PC-3 (cell line): Measurements from ENCODE around the gene SLC6A6. TPM values are rescaled to one million over a fixed set of nuclear protein-coding genes. Genes with fewer than 3 reads are reported as not detected.

Source experiments
- ATAC-seq: fragments of 200-7000 bp; cut with Tn5 transposase; 2 replicates; pipeline ENCODE4 v1.9.1; 2020; ENCODE audit warnings: mild to moderate bottlenecking, moderate library complexity
- BruUV-seq: library from RNA; stranded (reverse); fragments of 400-500 nt; replicated peaks from 2 replicates; lab custom pipeline; 2021; lab: Mats Ljungman, UMichigan
- CTCF ChIA-PET: fragments of 300-600 bp; sonication (Branson Sonifier 250); formaldehyde crosslinking; loops from one replicate; lab custom pipeline; 2022; ENCODE audit warnings: antibody characterized with exemption; lab: Charles Lee
- POLR2A ChIA-PET: fragments of 300-600 bp; sonication (Branson Sonifier 250); formaldehyde crosslinking; loops from one replicate; lab custom pipeline; 2022; ENCODE audit warnings: antibody characterized with exemption; ENCODE audit not compliant: unreplicated experiment; lab: Charles Lee
- DNase-seq: peaks from one replicate; pipeline ENCODE4 v3.0.0-alpha.2; 2015
- H2AFZ ChIP-seq: fragments of 300-600 bp; sonication (generic); 2 replicates; pipeline ENCODE4 v1.6.0; 2016; ENCODE audit warnings: antibody characterized with exemption, low read length
- H3F3A ChIP-seq: fragments of 300-600 bp; sonication (generic); one replicate; pipeline ENCODE4 v1.6.0; 2017; ENCODE audit warnings: antibody characterized with exemption, low read length, control low read depth, mild to moderate bottlenecking; ENCODE audit not compliant: unreplicated experiment
- H3K27ac ChIP-seq: fragments of 300-600 bp; sonication (generic); 2 replicates; pipeline ENCODE4 v1.5.1; 2016; ENCODE audit warnings: mild to moderate bottlenecking, low read length
- H3K27me3 ChIP-seq: fragments of 300-600 bp; sonication (generic); 2 replicates; pipeline ENCODE4 v1.6.1; 2016; ENCODE audit warnings: low read length, mixed read lengths
- H3K36me3 ChIP-seq: fragments of 300-600 bp; sonication (generic); 2 replicates; pipeline ENCODE4 v1.6.1; 2016; ENCODE audit warnings: low read depth, mixed run types, low read length, mixed read lengths
- H3K4me1 ChIP-seq: fragments of 300-600 bp; sonication (generic); 2 replicates; pipeline ENCODE4 v1.5.1; 2016; ENCODE audit warnings: low read length; ENCODE audit not compliant: insufficient read depth
- H3K4me2 ChIP-seq: fragments of 300-600 bp; sonication (generic); 2 replicates; pipeline ENCODE4 v1.6.0; 2016; ENCODE audit warnings: low read length
- H3K4me3 ChIP-seq: fragments of 300-600 bp; sonication (generic); 2 replicates; pipeline ENCODE4 v1.5.1; 2016; ENCODE audit warnings: mild to moderate bottlenecking, low read length, mixed read lengths
- H3K79me2 ChIP-seq: fragments of 300-600 bp; sonication (generic); 2 replicates; pipeline ENCODE4 v1.6.1; 2017; ENCODE audit warnings: low read length, mixed read lengths
- H3K9ac ChIP-seq: fragments of 300-600 bp; sonication (generic); 2 replicates; pipeline ENCODE4 v1.6.0; 2016; ENCODE audit warnings: mild to moderate bottlenecking, low read length
- H3K9me2 ChIP-seq: fragments of 300-600 bp; sonication (generic); replicated peaks from 2 replicates; pipeline ENCODE4 v1.6.1; 2016; ENCODE audit warnings: mixed run types, low read length, mixed read lengths
- H3K9me3 ChIP-seq: fragments of 300-600 bp; sonication (generic); 2 replicates; pipeline ENCODE4 v1.6.1; 2016; ENCODE audit warnings: low read length, mixed read lengths
- H4K20me1 ChIP-seq: fragments of 300-600 bp; sonication (generic); 2 replicates; pipeline ENCODE4 v1.6.1; 2016; ENCODE audit warnings: low read length, mixed read lengths
- CTCF ChIP-seq: fragments of 300-600 bp; sonication (generic); conservative IDR thresholded peaks from 2 replicates; pipeline ENCODE4 v1.5.1; 2017; ENCODE audit warnings: antibody characterized with exemption, low read depth, mild to moderate bottlenecking, low read length
- EZH2 ChIP-seq: fragments of 300-600 bp; sonication (generic); IDR thresholded peaks from one replicate; pipeline ENCODE4 v1.6.1; 2017; ENCODE audit warnings: antibody characterized with exemption, mild to moderate bottlenecking, low read length; ENCODE audit not compliant: unreplicated experiment
- EZH2phosphoT487 ChIP-seq: fragments of 300-600 bp; sonication (generic); IDR thresholded peaks from 2 replicates; pipeline ENCODE4 v1.6.1; 2018; ENCODE audit warnings: mild to moderate bottlenecking, antibody characterized with exemption, low read length, borderline replicate concordance
- intact Hi-C: fragments of 100-400 bp; cut with micrococcal nuclease; formaldehyde crosslinking; loops from 2 replicates; pipeline ENCODE4 v1.9.0; 2023
- total RNA-seq: library from RNA; depleted of rRNA; stranded (reverse); fragments of >200 nt; gene quantifications from 2 replicates; pipeline ENCODE4 v1.2.3, GENCODE V29; 2014

Gene SLC6A6
- total RNA-seq, 1 experiment from 2014 or later: 28.1 TPM

- H3K4me1 ChIP-seq: peaks cover 25% of the 10 kb centered on the region
- peaks cover 6% of the 10 kb centered on the region for H3F3A ChIP-seq
- no peak overlapping the region for H2AFZ ChIP-seq
- H3K27ac ChIP-seq: peak overlapping the region; percentile 92
- no peaks in the 10 kb centered on the region for H3K9me2 ChIP-seq
- H3K9ac ChIP-seq: peak overlapping the region; percentile 65
- peak overlapping the region; percentile 45 for H3K4me3 ChIP-seq
- peak overlapping the region; percentile 71 for H3K4me2 ChIP-seq
- intact Hi-C loops: loop anchor here (1.0 to 2.0 kb wide), 3 partner anchors 21 to 51 kb away; partner anchors contain the start of gene SLC6A6
- H3K36me3 ChIP-seq: peaks cover 18% of the 10 kb centered on the region; the same call in 1 of the 2 replicates
- DNase-seq (peak; percentile 92), ATAC-seq (peak; percentile 86)
- CTCF ChIA-PET: interaction anchor here (0.5 to 1.2 kb wide), 5 partner anchors 8 to 250 kb away, joined by 3 to 8 read pairs (median 5); partner anchors contain the start of gene SLC6A6
- no TSS peak for BruUV-seq
- H3K27me3 ChIP-seq: no peaks in the 10 kb centered on the region
- no peak for TF ChIP-seq CTCF
- TF ChIP-seq EZH2phosphoT487: peak; percentile 82
- H3K9me3 ChIP-seq: no peaks in the 10 kb centered on the region
- H4K20me1 ChIP-seq: no peaks in the 10 kb centered on the region
- POLR2A ChIA-PET: no interaction called here
- H3K79me2 ChIP-seq: no peaks in the 10 kb centered on the region
Measured at GRCh38 chr3:14452740-14453710, 50.6 kb downstream of the SLC6A6 start.

GRCh38 chr3:14453876-14454638, 51.7 kb downstream of the SLC6A6 start:
- ATAC-seq (no peak), DNase-seq (no peak)
- Histone ChIP-seq H3K27ac (no peak overlapping the region; the same call in 1 of the 2 replicates), H3F3A (peaks cover 6% of the 10 kb centered on the region), H4K20me1 (no peaks in the 10 kb centered on the region), H3K36me3 (peaks cover 13% of the 10 kb centered on the region; the same call in 1 of the 2 replicates), H3K4me1 (peaks cover 25% of the 10 kb centered on the region), H3K79me2 (no peaks in the 10 kb centered on the region), H2AFZ (no peak overlapping the region), H3K9me3 (no peaks in the 10 kb centered on the region), H3K27me3 (no peaks in the 10 kb centered on the region), H3K4me3 (no peak overlapping the region), H3K9ac (no peak overlapping the region), H3K4me2 (peak overlapping the region; percentile 71; the same call in 1 of the 2 replicates), H3K9me2 (no peaks in the 10 kb centered on the region)
- TF ChIP-seq EZH2 (no peak), EZH2phosphoT487 (no peak), CTCF (no peak)
- intact Hi-C loops: loop anchor here (1.0 to 2.0 kb wide), 2 partner anchors 41 to 52 kb away; partner anchors contain the start of gene SLC6A6
- POLR2A ChIA-PET: interaction anchor here (0.5 kb wide), 1 partner anchor 52 kb away, joined by 3 read pairs; no protein-coding TSS in a partner anchor
- no TSS peak for BruUV-seq
- CTCF ChIA-PET: no interaction called here
